HEK293 (cell line): Measurements from ENCODE around the gene NDE1.

Source experiments
- BCL11A ChIP-seq: fragments of 450-650 bp; formaldehyde crosslinking; IDR thresholded peaks from 2 replicates; pipeline ENCODE4 v1.5.1; 2016; ENCODE audit warnings: low read depth, missing biosample characterization, missing genetic modification characterization
- ZBTB21 ChIP-seq: fragments of 450-650 bp; formaldehyde crosslinking; IDR thresholded peaks from 2 replicates; pipeline ENCODE4 v1.5.1; 2017; ENCODE audit warnings: missing biosample characterization, missing genetic modification characterization
- ZFP41 ChIP-seq: fragments of 450-650 bp; formaldehyde crosslinking; IDR thresholded peaks from 2 replicates; pipeline ENCODE4 v1.5.1; 2016; ENCODE audit warnings: missing biosample characterization, missing genetic modification characterization, borderline replicate concordance
- ZNF555 ChIP-seq: fragments of 450-650 bp; formaldehyde crosslinking; conservative IDR thresholded peaks from 2 replicates; pipeline ENCODE4 v1.5.1; 2017; ENCODE audit warnings: missing biosample characterization, mild to moderate bottlenecking, missing genetic modification characterization, inconsistent platforms
- TF ChIP-seq, protein P1 (sequence below): sonication (generic); formaldehyde crosslinking; IDR thresholded peaks from 2 replicates; pipeline ENCODE4 v1.8.1; 2022; ENCODE audit warnings: mild to moderate bottlenecking, moderate library complexity, missing genetic modification reagents
- TF ChIP-seq, protein P2 (sequence below): fragments of 450-650 bp; formaldehyde crosslinking; IDR thresholded peaks from 2 replicates; pipeline ENCODE4 v1.5.1; 2016; ENCODE audit warnings: missing biosample characterization, missing genetic modification characterization
- TF ChIP-seq, protein P3 (sequence below): fragments of 450-650 bp; formaldehyde crosslinking; IDR thresholded peaks from 2 replicates; pipeline ENCODE4 v1.5.1; 2016; ENCODE audit warnings: missing biosample characterization, missing genetic modification characterization

DNA sequence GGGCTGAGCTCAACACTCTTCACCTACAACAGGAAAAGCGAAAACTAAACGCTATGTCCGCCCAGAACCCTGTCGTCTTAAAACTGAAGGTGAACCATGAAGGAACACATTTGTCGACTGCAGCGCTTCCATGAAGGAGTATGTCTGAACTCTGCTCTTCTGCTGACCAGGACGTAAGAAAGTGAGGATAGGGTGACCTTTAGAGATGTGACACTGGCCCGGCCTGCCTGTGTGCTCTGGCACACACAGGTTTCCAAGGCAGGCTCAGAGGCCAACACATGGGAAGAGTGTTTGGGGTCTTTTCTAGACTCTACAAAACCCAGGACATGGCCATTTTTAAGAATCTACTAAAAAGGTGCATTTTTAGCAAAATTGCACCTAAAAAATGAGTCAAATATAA lies 28.2 kb upstream of the NDE1 start:
- TF ChIP-seq BCL11A (tag by site-specific recombination): no peak
- TF ChIP-seq ZBTB21 (tag by site-specific recombination): no peak
- TF ChIP-seq ZNF555 (tag by site-specific recombination): no peak
- no peak for TF ChIP-seq ZFP41 (tag by site-specific recombination)
- TF ChIP-seq, protein P1, sequence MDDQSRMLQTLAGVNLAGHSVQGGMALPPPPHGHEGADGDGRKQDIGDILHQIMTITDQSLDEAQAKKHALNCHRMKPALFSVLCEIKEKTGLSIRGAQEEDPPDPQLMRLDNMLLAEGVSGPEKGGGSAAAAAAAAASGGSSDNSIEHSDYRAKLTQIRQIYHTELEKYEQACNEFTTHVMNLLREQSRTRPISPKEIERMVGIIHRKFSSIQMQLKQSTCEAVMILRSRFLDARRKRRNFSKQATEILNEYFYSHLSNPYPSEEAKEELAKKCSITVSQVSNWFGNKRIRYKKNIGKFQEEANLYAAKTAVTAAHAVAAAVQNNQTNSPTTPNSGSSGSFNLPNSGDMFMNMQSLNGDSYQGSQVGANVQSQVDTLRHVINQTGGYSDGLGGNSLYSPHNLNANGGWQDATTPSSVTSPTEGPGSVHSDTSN (CRISPR knock-in tag): no peak
- TF ChIP-seq, protein P2, sequence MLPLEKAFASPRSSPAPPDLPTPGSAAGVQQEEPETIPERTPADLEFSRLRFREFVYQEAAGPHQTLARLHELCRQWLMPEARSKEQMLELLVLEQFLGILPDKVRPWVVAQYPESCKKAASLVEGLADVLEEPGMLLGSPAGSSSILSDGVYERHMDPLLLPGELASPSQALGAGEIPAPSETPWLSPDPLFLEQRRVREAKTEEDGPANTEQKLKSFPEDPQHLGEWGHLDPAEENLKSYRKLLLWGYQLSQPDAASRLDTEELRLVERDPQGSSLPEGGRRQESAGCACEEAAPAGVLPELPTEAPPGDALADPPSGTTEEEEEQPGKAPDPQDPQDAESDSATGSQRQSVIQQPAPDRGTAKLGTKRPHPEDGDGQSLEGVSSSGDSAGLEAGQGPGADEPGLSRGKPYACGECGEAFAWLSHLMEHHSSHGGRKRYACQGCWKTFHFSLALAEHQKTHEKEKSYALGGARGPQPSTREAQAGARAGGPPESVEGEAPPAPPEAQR (tag by site-specific recombination): no peak
- TF ChIP-seq, protein P3, sequence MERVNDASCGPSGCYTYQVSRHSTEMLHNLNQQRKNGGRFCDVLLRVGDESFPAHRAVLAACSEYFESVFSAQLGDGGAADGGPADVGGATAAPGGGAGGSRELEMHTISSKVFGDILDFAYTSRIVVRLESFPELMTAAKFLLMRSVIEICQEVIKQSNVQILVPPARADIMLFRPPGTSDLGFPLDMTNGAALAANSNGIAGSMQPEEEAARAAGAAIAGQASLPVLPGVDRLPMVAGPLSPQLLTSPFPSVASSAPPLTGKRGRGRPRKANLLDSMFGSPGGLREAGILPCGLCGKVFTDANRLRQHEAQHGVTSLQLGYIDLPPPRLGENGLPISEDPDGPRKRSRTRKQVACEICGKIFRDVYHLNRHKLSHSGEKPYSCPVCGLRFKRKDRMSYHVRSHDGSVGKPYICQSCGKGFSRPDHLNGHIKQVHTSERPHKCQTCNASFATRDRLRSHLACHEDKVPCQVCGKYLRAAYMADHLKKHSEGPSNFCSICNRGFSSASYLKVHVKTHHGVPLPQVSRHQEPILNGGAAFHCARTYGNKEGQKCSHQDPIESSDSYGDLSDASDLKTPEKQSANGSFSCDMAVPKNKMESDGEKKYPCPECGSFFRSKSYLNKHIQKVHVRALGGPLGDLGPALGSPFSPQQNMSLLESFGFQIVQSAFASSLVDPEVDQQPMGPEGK (tag by site-specific recombination): no peak
